Neutrophil (primary cell): ENCODE measurements around the gene TSPAN9.
A peak's percentile ranks its signal among the peaks of the same experiment; 100 is the strongest.

Experiments
- H3K27ac ChIP-seq: fragments of 200-600 bp; sonication (generic); 2 replicates; pipeline ENCODE4 v1.5.1; 2016; ENCODE audit warnings: mild to moderate bottlenecking, moderate library complexity
- H3K27me3 ChIP-seq: fragments of 200-600 bp; sonication (generic); 2 replicates; pipeline ENCODE4 v1.6.0; 2016; ENCODE audit warnings: mild to moderate bottlenecking
- H3K36me3 ChIP-seq: fragments of 200-600 bp; sonication (generic); 2 replicates; pipeline ENCODE4 v1.5.1; 2017
- H3K4me1 ChIP-seq, 2 experiments: fragments of 200-600 bp in 1 of 2; sonication (generic) in 1 of 2; 1 replicate in 1 of 2; 2 replicates in 1 of 2; pipeline versions ENCODE4 v1.5.1 to v1.6.1; 2013 to 2016; ENCODE audit warnings: low read depth in 1 of 2, low read length in 1 of 2, mild to moderate bottlenecking in 1 of 2, moderate library complexity in 1 of 2; ENCODE audit not compliant: control insufficient read depth in 1 of 2, insufficient read depth in 1 of 2
- H3K4me3 ChIP-seq, 2 experiments: fragments of 200-600 bp in 1 of 2; sonication (generic) in 1 of 2; 1 replicate in 1 of 2; 2 replicates in 1 of 2; pipeline ENCODE4 v1.5.1; 2013 to 2016; ENCODE audit warnings: low read depth in 1 of 2, low read length in 1 of 2, mild to moderate bottlenecking in 1 of 2, moderate library complexity in 1 of 2
- H3K9me3 ChIP-seq: fragments of 200-600 bp; sonication (generic); 2 replicates; pipeline ENCODE4 v1.5.1; 2016
- TF ChIP-seq, protein P1 (sequence below): fragments of 200-600 bp; sonication (generic); IDR thresholded peaks from 2 replicates; pipeline ENCODE4 v1.5.1; 2016; ENCODE audit warnings: antibody characterized with exemption

Gene TSPAN9

DNA sequence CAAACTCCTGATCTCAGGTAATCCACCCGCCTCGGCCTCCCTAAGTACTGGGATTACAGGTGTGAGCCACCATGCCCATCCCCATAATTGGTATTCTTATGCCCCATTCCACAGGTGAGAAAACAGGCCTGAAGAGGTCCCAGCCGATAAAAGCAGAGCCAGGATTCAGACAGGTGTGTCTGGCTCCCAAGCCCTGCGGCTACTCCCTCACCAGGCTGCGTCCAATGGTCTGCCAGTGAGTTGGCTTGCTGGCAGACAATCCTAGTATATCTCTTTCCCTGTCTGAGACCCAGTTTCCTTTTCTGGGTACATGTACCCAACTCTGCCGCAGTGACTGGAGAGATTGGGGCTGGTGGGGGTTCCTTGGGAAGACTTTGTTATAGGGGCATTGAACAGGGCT lies 1.9 kb upstream of the TSPAN9 start:
- TF ChIP-seq, protein P1, sequence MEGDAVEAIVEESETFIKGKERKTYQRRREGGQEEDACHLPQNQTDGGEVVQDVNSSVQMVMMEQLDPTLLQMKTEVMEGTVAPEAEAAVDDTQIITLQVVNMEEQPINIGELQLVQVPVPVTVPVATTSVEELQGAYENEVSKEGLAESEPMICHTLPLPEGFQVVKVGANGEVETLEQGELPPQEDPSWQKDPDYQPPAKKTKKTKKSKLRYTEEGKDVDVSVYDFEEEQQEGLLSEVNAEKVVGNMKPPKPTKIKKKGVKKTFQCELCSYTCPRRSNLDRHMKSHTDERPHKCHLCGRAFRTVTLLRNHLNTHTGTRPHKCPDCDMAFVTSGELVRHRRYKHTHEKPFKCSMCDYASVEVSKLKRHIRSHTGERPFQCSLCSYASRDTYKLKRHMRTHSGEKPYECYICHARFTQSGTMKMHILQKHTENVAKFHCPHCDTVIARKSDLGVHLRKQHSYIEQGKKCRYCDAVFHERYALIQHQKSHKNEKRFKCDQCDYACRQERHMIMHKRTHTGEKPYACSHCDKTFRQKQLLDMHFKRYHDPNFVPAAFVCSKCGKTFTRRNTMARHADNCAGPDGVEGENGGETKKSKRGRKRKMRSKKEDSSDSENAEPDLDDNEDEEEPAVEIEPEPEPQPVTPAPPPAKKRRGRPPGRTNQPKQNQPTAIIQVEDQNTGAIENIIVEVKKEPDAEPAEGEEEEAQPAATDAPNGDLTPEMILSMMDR = no peak
- Histone ChIP-seq H3K4me1 (peaks cover 6 to 7% of the 10 kb centered on the region in 2 experiments), H3K4me3 (no peak overlapping the region), H3K27ac (no peak overlapping the region), H3K9me3 (no peaks in the 10 kb centered on the region), H3K27me3 (peaks cover 80% of the 10 kb centered on the region), H3K36me3 (no peaks in the 10 kb centered on the region)

DNA sequence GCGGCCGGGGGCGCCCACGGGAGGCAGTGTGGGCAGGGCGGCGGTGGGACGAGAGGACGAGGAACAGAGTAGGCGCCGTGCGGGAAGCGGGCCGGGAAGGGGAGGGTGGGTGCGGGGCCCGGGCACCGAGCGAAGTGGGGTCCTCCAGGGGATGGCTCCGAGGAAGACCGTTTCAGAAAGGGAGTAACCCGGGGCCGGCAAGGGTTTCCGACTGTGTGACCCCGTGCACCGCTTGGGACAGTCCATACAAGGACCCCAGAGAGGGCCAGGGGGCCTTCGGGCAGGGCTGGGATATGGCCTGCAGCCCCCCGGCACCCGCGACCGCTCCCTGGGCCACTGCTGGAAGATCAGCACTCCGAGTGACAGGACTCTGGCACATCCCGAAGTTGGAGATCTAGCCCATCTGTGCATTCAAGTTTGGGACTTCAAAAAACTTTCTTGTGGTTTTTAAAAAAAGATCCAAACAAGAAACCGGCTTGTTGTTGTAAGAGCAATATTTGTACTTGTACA lies 448 bp downstream of the TSPAN9 start:
- Histone ChIP-seq H3K36me3 (no peaks in the 10 kb centered on the region), H3K27ac (no peak overlapping the region), H3K27me3 (peaks cover 90% of the 10 kb centered on the region), H3K9me3 (no peaks in the 10 kb centered on the region), H3K4me3 (peak overlapping the region; percentile 39 to 48), H3K4me1 (peaks cover 6 to 7% of the 10 kb centered on the region in 2 experiments)
- TF ChIP-seq, protein P1 = no peak

DNA sequence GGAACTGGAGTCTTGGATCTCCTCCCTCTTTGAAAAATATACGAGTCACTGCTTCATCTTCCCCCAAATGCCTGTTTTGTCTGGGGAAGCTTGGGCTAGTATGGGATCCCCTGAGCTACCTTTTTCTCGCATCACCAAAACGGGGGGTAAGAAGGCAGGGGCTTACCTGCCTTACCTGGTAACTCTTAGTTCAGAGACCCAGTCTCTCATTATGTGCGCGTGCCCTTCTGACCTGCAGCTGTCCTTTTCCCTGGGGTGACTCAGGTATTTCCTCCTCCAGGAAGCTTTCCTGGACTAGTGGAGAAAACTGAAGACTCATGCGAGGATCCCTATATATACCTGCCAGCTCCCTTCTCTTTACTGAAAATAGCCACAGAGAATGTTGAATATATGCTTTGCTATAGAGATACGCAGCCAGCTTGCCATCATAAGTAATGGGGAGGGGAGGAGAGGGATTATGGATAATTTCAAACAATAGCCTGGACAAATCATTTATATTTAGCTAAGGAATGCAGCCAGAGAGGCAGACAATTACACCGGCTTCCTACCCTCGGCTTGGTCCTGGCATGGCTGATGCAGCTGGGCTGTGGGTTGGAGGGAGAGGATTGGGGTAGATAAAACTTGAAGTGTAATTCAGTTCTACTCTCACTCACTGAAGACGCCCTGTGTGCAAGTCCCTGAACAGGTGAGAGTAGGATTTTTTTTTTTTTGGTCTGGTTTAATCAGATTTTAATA lies 1.1 kb downstream of the TSPAN9 start:
- H3K9me3 ChIP-seq = no peaks in the 10 kb centered on the region
- peak overlapping the region in 1 of 2 experiments; percentile 39 for H3K4me3 ChIP-seq
- H3K36me3 ChIP-seq = no peaks in the 10 kb centered on the region
- TF ChIP-seq, protein P1 = no peak
- H3K27ac ChIP-seq = no peak overlapping the region
- peaks cover 6 to 7% of the 10 kb centered on the region in 2 experiments for H3K4me1 ChIP-seq
- H3K27me3 ChIP-seq = peaks cover 84% of the 10 kb centered on the region

DNA sequence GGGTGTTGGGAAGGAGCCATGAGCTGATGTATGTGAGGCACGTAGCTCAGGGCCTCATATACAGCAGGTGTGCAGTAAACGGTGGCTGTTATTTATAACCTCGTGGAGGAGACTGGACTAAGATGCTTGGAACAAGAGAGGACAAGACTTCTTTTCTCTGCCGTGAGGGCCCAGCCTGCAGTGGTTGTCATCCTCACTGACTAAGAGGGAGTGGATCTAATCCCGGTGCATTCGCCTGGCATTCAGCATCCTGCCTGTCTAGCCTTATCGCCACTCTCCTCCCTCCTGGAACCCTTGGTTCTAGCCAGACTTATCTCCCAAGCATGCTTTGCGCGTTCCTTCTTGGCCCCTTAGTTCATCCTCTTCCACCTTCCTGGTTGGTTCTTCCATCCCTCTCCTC lies 3.9 kb downstream of the TSPAN9 start:
- peaks cover 55% of the 10 kb centered on the region for H3K27me3 ChIP-seq
- H3K36me3 ChIP-seq = no peaks in the 10 kb centered on the region
- TF ChIP-seq, protein P1 = no peak
- H3K4me3 ChIP-seq = no peak overlapping the region
- H3K27ac ChIP-seq = no peak overlapping the region
- no peaks in the 10 kb centered on the region for H3K9me3 ChIP-seq
- peaks cover 6 to 7% of the 10 kb centered on the region in 2 experiments for H3K4me1 ChIP-seq

DNA sequence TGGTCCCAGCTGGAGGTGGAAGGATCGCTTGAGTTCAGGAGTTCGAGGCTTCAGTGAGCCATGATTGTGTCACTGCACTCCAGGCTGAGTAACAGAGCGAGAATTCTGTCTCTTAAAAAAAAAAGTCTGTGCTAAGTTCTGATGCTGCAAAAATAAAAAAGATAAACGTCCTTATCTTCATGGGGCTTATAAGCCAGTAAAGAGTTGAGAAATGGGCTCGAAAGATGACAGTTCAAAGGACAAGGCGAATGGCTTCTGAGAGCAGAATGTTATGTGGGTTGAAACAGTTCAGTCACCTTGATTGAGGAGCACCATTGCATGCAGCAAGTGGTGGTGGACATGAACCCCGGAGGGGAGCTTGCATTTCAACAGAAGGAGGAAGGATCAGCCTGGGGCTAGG lies 4.7 kb downstream of the TSPAN9 start:
- TF ChIP-seq, protein P1 = no peak
- no peak overlapping the region for H3K4me3 ChIP-seq
- H3K27ac ChIP-seq = no peak overlapping the region
- no peaks in the 10 kb centered on the region for H3K36me3 ChIP-seq
- H3K4me1 ChIP-seq = peaks cover under 1 to 1% of the 10 kb centered on the region in 2 experiments
- no peaks in the 10 kb centered on the region for H3K9me3 ChIP-seq
- peaks cover 52% of the 10 kb centered on the region for H3K27me3 ChIP-seq
